DMS153 (cell line): Measurements from ENCODE around the gene CTSS.

Experiments used
- DNase-seq: peaks from one replicate; lab custom pipeline; 2025; lab: John Stamatoyannopoulos, UW

CTSS gene

DNA sequence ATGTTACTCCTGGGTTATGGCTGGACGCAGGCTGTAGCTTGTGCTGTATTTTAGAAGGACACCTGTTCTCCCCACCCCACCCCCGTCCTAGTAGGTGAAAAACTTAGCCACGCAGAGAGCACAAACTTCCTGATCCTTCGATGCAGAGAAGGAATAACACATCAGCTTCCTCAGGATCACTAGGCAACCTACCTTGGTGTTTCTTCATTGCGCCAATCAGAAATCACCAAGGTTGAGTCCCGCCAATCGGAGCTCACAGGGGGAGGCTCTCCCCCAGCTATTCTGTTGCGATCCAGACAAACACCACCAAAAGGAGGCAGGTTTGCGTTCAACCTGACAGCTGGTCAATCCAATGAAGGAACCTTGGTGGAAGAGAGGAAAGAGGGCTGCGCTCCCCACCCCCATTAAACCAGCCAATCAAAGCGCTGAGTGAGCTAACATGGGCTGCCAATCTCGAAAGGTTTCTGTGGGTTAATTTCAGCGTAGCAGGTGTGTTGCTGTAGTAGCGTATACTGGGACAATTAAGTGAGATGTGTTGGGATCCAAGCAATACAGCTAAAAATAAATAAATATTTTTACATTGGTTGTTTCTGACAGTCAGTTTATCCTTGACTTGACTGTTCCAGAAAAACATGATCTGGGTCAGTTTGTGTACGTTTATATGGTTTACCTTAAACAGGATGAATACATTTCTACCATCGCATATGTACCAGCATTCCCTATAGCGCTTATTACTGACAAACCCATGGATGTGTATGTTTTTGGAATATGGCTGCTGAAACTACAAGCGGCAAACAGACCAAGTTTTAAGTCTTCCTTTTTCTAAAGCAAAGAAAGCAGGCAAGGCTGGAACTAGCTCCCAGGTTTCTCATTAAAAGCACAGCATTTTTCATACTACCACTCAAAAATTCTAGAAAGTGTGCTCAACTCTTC is 68.3 kb downstream of the CTSS start, which contains the start of gene GOLPH3L:
TSS of gene GOLPH3L (minus strand) at position 160 of the 933 bp plus-strand sequence. CDS start 2,316 bp downstream, outside the sequence.
- DNase-seq = peak; percentile 100

DNA sequence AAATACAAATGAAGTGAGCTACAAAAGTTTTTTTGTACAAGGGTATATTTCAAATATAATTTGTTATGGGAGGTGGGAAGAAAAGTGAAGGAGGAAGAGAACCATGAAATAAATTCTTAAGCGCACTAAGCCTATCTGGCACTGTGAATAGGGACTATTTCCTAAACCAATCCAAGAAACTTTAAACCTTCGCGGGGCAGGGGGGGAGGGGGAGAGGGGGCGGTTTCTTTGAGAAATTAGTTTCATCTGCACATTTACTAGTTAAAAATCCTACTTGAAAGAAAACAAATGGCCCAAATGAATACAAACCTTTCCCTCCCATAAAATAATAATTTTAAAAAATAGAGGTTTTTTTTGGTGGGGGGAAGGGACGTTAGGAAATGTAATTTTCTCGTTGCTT is 69.0 kb downstream of the CTSS start:
- no peak for DNase-seq

DNA sequence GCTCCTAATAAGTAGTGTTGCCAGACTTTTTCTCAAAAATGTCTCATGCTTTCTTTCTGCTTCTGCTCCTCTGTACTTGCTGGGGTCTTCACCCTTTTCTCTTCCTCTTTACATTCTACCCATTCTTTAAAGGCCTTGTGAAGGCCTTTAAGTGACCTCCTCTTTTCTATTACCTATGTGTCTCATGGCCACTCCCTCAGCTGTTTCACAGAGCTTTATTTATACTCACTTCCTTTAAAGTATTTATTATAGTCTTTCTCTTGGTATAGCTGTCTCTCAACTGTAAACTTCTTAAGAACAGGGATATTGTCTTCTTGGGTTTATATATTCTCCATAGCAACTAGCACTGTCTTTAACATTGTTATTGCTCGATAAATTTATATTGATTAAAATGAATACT is 69.4 kb downstream of the CTSS start:
- DNase-seq = no peak

DNA sequence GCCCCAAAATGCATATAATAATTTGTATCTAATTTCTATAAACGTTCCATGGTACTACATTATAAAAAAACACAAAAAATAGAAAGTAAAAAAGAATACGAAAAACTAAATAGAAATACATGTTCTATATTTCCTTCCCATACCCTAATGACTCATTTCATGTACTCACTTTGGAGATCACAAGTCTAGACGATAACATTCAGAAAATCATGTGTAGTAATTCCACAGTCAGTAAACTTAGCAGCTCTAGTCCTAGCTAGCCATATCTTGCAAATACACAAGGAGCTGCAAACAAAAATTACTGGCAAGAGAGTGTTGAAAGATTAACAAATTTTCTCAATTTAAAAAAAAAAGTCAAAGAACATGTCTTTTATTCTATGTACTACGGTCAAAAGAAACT is 70.0 kb downstream of the CTSS start:
- DNase-seq = no peak

DNA sequence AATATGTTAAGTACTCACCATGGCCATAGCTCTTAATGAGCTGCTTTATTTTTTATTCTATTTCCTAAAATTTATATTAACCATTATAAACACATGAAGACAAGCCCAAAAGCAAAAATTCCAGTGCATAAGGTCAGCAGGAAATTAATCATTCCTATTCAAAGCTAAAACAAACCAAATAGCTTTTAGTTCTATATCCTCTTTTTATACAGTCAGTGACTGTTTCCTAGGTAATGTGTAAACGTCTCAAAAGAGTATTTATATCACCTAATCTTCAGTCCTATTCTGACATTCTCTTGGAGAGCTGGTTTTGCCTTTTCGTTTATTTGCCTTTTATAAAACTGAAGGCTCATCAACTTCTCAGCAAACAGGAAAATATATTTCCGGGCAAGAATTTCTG is 72.9 kb downstream of the CTSS start:
- DNase-seq = no peak

DNA sequence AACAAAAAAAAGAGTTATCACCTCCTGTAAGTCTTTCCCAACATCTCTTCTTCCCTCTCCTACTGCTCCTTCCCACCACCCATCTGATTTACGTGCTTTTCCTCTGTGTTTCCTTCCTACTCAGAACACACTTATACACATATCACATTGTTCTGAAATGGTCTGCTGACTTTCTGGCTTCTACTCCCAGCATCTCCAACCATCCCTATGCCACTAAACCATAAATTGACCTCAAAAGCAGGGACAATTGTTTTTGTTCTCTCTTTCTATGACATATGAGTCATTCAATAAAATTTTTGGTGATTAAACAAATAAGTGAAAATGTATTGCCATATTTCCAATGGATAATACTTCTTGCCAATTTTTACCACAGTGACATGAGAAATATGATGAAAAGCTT is 76.8 kb downstream of the CTSS start:
- DNase-seq = no peak

DNA sequence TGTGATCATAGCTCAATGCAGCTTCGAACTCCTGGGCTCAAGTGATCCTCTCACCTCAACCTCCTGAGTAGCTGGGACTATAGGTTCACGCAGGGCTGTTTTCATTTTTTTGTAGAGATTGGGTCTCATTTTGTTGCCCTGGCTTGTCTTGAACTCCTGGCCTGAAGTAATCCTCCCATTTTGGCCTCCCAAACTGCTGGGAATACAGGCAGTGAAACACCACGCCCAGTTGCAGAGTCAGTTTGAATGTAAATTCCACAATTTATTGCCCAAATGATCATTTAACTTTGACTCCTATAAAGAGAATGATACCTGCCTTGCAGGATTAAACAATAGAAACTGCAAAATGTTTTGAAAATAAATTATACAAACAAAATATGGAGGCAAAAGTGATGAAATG is 79.3 kb downstream of the CTSS start:
- no peak for DNase-seq

DNA sequence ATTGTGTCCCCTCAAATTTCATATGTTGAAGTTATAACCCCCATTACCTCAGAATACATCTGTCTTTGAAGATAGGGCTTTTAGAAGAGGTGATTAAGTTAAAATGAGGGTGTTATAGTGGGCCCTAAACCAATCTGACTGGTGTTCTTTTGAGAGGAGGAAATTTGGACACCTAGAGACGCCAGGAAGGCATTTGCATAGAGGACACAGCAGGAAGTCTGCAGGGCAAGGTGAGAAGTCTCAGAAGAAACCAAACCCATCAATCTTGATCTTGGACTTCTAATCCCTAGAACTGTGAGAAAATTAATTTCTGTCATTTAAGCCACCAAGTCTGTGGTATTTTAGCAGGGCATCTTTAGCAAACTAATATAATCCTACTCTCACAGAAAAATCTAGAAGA is 81.7 kb downstream of the CTSS start:
- no peak for DNase-seq
